Left cardiac atrium (tissue), 4 donors: Measurements from ENCODE around the gene ITGA8. TPM values are rescaled to one million over a fixed set of nuclear protein-coding genes. Genes with fewer than 3 reads are reported as not detected.
A peak's percentile ranks its signal among the peaks of the same experiment; 100 is the strongest.
"Not testable (repeated sequence)": the region's sequence is repeated elsewhere in the genome, so short reads cannot be mapped to it uniquely, and the experiment has no call there.

Source experiments
- ATAC-seq, 2 donors: fragments of 200-7000 bp; cut with Tn5 transposase; one replicate each; pipeline ENCODE4 v1.9.1; 2020; ENCODE audit warnings: mild to moderate bottlenecking in 2 of 2, moderate library complexity in 2 of 2
- DNase-seq: peaks from one replicate; pipeline ENCODE4 v3.0.0-alpha.2; 2020
- intact Hi-C, 2 donors: fragments of 100-400 bp; cut with DNase I; formaldehyde crosslinking; loops; one replicate each; pipeline versions ENCODE4 v1.14.1 to v1.15.1; 2022 to 2023
- total RNA-seq, 2 donors: library from RNA; stranded (reverse); fragmentation: NEBNext Ultra II Directional; extraction: Animal tissue kit (Norgen Biotek cat#: 25700); gene quantifications; one replicate each; pipeline ENCODE4 v1.2.1, GENCODE V29; 2021
- donor health status: DM: no; HTN: yes; CAD: no.
- donor health status: DM: no; HTN: yes; CAD: no; lungs with severe emphysema.
- donor health status: DM: yes; HTN: yes; CAD: no.
- donor health status: Dilated cardiomyopathy.

The ITGA8 gene
- total RNA-seq, 2 donors from 2014 or later, result 2.7 to 4.5 TPM

DNA sequence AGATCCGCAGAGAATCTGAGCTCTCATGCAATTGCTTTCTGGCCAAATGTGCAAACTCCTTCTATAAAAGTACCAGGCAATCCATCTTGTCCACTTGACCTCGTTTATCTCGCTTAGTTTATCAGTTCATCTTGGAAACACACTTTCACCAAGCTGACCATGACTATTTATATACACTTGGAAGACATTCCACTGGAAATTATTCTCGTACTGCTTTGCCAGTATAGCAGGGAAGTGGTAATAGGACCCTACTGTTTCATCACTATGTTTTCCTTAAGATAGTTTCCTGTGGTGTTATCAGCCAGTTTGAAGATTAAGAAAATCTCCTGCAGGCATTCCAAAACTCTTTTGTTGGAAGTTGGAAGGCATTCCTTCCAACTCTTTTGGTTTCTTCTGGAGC lies 233.3 kb downstream of the ITGA8 start:
- intact Hi-C loops, result no loop called here
- no peak for DNase-seq
- peak; percentile 26 to 34 for ATAC-seq

DNA sequence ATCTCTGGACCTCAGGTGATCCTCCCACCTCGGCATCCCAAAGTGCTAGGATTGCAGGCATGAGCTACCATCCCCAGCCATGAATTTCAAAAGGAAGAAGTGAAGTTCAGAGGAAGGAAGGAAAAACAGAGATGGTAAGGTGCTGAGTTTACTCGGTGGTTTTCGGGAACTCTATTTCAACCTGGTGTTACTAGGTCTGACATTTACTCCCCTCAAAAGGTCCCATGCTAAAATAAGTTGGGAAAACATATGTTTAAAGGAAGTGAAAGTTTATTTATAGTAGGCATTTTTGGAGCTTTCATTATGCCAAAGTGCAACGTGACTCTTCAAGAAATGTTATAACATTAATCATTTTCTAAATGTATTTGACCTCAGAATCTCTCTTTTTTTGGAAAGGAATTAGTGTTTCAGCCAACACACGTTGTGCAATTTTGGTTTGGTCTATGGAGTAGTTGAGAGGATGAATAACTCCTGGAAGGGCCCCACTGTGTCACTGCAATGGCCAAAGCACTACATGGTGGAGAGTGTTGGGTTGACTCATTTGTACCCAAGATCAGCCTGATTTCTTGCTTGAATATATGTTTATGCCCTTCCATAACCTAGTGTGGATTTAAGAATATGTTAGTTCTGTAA lies 233.9 kb downstream of the ITGA8 start:
- peak; percentile 65 to 74 for ATAC-seq
- intact Hi-C loops, result no loop called here
- DNase-seq, result peak; percentile 50

DNA sequence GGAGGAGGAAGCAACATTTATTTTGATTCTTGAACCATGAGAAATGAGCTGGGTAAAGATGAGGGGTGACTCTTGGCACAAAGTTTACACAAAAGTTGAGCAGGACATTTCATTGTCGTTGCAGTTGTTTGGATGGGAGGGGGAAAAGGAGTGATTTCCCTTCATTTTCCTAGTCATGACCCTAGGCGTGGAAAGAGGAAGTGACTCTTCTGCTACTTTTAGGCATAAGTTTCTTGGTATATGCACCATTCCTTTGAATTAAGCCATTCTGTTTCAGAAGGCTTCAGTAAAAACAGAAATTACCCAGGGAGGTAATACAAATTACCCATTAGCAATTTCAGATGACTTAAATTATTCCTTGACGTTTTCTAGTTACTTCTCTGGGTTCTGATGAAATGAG lies 234.7 kb downstream of the ITGA8 start:
- no peak for DNase-seq
- ATAC-seq, result no peak
- intact Hi-C loops, result no loop called here

DNA sequence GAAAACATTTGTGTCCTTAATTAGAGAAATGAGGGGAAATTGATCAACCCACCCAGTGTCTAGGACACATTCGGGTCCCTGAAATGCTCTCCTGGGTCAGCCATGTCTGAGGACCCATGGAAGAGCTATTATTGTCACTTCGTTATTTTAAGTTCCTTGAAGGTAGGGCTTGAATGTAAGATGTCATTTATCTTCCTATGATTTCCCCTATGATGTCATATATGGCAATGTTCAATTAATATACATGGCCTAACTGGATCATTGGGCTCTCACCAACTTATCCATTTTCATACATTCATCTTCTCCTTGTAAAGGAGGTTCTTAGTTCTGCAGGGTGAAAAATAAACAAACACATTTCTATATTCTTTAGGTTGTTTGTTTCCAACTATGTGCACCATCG lies 235.6 kb downstream of the ITGA8 start:
- DNase-seq (no peak), ATAC-seq (no peak)
- intact Hi-C loops, result no loop called here

DNA sequence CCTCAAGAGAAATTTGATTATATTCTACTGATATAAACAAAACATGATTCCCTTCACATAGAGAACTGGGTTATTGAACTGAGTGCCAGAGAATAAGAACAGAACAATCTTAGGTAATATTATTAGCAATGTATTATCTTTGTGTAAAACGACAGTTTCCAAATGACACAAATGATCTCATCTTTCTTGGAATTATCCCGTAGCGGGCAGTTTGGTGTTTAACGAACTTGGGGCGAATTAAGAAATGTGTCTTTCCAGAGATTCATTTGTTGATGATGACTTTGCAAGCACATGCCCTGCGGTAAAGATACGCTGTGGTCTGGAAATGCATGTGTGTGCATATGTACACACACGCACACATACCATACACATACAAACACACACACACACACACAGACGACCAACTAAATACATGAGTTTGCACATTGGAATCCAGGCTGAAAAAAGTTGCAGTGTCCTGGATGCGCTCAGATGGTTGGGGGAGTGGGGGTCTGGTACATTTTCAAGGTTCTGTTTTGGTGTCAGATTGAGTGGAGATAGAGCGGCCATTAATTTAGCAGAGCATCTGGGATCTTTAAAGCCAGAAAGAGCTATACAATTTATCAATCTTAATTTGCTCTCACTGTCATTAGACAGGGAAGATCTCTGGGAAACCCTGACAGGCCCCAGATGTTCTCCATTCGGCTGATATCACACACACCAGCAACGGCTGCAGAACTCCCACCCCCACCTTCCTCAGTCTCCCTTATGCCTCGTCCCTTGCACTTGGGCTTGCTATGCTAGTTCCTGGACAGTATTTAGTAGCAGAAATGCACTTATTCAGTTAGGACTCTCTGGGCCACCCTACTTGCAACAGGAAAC lies 236.3 kb downstream of the ITGA8 start:
- DNase-seq (no peak), ATAC-seq (no peak)
- intact Hi-C loops, result no loop called here

DNA sequence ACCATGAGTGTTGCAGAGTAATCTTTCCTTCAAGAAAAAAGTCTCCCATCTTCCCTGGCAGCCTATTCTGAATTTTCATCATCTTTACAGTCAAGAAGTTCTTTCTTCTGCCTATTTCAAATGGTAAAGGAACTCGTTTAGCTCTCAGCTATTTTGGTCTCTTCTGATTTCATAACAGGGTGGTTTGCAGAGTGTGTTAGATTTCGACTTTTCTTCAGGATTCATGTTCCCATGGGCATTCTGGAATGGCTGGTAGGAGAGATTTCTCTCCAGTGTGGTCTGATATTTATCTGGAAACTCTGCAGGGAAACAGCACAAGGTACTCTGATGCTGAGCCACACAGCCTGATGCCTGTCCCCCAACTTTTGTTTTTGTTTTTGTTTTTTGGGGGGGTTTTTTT lies 237.6 kb downstream of the ITGA8 start:
- DNase-seq, result no peak
- intact Hi-C loops, result no loop called here
- ATAC-seq, result no peak

DNA sequence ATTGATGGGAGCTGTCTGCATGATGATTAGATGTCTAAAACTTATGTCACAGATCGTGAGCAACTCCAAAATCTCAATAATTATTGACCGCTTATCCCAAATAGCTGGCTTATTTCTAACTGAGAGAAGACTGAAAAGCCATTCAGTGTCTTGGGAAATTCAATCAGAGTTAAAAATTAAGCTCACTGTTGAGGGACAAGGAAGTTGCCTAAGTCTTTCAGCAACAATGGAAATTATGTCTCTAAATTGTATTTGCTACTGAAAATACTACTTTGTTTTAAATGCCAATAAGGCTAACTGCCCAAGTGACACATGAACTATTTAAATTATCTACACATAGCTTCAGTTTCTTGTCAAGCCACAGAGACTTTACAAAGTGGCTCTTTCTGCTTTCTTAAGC lies 240.8 kb downstream of the ITGA8 start:
- ATAC-seq, result no peak
- intact Hi-C loops, result no loop called here

DNA sequence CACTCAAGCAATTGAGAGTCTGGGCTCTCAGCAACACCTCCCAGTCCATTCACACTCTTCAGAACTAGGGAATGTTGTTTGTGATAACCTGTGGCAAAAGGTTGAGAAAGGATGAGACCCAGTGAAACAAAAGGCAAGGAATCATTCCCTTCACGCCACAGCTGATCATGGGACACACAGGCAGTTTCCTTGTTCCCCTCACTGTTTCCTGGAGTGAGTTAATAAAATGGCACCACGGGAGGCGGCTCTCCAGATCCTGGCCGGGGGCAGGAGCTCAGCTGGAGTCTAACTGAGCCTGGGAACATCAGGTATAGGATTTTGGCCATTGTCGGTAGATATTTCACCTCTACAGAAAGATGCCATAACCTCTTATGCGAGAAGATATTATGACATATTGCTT lies 241.3 kb downstream of the ITGA8 start:
- ATAC-seq, result no peak
- intact Hi-C loops, result no loop called here

More for the DNA sequence above, 240.8 kb downstream of the ITGA8 start:
- DNase-seq, result no peak

DNA sequence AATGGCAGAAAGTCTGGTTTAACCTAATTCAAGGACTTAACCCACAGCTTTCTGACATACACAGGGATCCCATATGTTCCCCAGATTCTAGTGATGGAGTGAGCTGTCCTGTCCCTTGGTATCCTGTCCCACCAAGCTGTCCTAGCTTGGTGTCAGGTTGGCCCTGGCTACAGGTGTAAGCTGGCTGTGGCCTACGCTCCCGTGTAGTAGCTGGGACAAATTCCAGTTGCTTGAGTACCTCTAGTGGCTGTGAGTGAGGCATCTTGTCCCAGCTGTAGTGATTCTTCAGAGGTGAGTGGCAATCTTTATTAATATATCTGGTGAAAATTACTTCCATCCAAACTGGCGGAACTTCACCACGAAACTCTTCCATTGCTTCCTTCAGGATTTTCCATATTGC lies 243.4 kb downstream of the ITGA8 start:
- ATAC-seq (no peak), DNase-seq (no peak)
- intact Hi-C loops, result no loop called here

More for the DNA sequence above, 241.3 kb downstream of the ITGA8 start:
- no peak for DNase-seq

DNA sequence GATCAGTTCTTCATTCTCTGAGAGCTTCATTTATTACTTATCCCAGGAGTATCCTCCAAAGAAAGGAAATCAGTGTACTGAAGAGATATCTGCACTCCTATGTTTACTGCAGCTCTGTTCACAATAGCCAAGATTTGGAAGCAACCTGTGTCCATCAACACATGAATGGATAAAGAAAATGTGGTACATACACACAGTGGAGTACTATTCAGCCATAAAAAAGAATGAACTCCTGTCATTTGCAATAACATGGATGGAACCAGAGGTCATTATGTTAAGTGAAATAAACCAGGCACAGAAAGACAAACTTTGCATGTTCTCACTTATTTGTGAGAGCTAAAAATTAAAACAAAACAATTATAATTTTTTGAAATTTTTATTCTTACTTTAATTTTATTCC lies 244.3 kb downstream of the ITGA8 start:
- ATAC-seq, DNase-seq, intact Hi-C loops: not testable (repeated sequence)

DNA sequence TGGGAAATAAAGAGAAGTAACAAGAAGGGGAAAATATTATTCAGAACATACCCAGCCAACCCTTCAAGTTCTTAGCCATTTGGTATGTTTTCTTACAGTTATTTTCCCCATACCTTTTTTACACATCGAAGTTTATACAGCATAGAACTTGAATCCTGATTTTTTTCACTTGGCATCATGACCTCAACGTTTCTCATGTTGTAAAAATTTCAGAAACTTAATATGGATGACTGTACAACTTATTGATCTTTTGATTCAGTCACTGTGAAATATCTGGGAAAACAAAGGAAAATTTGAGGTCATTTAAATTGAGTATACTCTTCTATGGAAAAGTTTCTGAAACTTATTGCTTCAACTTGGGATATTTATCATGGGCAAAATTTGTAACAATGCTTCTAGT lies 245.1 kb downstream of the ITGA8 start:
- ATAC-seq, result no peak
- intact Hi-C loops, result no loop called here
- no peak for DNase-seq

DNA sequence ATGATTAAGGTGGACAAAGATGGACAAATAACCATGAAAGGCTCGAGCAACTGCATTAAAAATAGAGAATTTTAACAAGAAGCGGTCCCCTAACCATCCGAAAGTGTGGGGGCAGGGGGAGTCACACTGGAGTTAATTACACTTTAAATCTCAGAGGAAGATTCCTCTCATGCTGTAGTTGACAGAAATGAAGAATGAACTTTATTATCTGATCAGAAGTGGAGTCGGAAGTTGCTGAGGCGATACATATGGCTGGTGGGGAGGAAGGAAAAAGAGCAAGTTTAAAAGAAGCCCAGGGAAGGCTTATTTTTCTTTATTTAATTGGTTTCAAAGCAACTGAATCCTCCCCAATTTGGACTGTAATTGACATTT lies 246.3 kb downstream of the ITGA8 start:
- intact Hi-C loops, result no loop called here
- ATAC-seq, result no peak

DNA sequence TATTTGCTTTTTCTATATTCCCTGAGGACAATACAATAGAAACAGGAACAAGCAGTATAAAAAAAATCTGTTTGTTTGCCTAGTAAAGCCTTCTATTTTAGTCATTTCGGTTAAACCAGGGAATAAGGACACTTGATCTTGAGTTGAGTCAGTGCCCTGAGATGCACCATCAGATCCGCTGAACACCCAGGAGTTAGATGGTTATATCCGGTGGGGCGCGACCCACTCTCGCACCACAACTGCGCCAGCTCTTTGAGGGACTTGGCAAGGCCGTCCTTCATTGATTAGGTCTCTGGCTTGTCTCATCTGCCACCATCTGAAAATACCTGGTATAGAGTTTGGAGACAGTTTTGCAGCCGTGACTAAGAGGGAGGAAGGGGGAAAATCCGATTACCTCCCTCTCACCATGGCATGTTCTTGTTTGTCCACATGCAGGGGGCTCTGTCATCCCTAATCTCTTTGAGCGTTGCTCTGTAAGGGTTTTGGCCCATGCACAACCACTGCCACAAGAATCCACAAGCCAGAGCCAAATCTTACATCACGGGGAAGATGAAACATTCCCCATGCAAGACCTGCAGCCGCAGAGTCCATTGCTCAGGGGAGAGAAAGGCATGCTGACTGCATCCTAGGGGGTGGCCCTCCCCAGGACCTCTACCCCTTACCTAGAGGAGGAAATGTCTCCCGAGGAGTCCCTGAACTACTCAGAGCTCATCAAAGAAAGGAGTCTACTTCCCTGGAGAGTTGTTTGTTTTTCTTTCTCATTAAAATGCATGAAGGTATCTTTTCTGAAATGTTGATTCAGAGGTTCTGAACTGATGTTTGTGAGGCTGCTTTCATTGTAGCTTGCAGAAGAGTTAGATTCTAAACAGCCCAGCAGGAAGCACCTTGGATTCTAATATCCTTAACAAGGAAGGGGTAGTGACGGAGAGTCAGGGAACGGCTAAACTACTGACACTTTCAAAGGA lies 247.0 kb downstream of the ITGA8 start:
- DNase-seq (peak; percentile 28), ATAC-seq (peak; percentile 59)
- intact Hi-C loops, result no loop called here

More for the DNA sequence above, 246.3 kb downstream of the ITGA8 start:
- DNase-seq, result no peak

DNA sequence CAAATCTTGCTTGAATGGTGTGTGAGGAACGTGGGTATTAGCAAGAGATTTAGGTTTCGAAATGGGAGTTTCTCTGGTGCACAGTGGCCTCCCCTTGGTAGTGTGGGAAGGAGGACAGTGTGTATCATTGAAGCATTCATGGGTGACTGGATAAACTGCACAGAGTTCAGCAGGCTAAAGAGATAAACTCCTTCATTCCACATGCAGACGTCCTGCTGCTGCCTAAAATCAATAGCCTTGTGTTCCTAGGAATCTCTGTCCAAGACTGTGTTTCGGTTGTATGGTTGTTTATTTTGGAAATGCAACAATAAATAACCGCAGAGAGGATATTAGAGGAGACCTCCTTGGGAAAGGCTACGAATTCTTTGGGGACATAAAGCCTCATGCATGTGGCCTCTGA lies 247.7 kb downstream of the ITGA8 start:
- intact Hi-C loops, result no loop called here
- ATAC-seq (peak; percentile 50 to 56), DNase-seq (no peak)

DNA sequence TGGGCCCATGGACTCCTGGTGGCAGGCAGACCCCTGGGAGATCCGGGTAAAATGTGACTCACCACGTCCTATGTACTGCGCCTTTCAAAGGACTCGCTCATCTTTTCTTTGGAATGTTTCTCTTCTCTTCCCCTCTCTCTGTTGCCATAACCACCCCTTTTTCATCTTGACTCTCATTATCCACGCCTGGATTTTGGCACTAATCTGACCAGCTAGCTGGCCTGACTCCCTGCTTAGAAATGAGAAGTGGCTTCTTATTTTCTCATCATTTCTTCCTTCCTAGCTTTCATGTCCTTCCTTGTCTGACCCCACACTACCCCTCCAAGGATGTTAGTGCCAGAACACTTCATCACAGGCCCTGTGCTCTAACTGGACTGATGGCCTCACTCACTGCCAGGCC lies 250.6 kb downstream of the ITGA8 start:
- intact Hi-C loops, result no loop called here
- ATAC-seq, result no peak
- no peak for DNase-seq

DNA sequence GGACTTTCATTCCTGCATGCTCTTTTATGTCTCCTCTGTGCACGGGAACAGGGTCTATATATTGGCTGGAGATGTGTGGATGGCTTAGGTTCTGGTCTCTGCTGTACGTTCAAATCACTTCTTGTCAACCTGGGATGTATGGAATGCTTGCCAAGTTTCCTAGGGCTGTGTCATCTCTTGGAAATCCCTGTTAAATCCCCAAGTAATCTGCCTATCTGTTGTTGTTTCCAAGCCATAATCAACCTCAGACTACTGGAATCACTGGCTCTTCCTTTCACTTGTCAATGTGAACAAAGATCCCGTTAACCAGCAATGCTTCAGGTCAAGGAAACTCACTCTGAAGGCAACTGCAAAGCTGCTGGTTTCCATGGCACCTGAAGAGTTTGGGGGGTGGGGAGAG lies 255.3 kb downstream of the ITGA8 start:
- ATAC-seq (no peak), DNase-seq (no peak)
- intact Hi-C loops, result no loop called here
